K562 (cell line): ENCODE results near the gene PRDM12.

Experiments used
- LARP7 ChIP-seq: fragments of 450-650 bp; IDR thresholded peaks from 2 replicates; pipeline ENCODE4 v1.6.1; 2016
- STAT5B ChIP-seq: fragments of 250-450 bp; sonication (Bioruptor Pico); IDR thresholded peaks from 2 replicates; pipeline ENCODE4 v1.8.0; 2021; ENCODE audit warnings: mild to moderate bottlenecking, inconsistent platforms
- ZNF318 ChIP-seq, 2 experiments: fragments of 450-650 bp; IDR thresholded peaks; 2 replicates each; pipeline ENCODE4 v1.6.1; 2016; ENCODE audit warnings: mild to moderate bottlenecking in 2 of 2, borderline replicate concordance in 1 of 2, low read depth in 1 of 2, moderate library complexity in 1 of 2

DNA sequence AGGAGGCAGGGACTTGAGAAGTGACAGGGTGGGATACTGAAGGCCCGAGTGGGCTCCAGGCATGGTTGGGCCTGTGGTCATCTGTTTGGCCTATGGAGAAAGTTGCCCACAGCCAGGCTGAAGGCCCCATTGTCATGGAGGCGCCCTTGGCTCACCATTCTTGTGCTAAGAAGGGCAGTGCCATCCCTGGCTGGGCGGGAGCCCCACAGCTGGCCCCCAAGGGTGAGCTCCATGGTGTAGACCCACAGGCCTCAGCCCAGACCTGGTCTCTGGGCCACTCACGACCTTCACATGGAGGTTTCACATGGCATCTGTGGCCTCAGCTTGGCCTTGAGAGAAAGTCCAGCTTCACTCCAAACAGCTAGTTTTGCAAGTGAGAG, 34.3 kb upstream of the PRDM12 start:
- TF ChIP-seq ZNF318 (IDR thresholded peaks at IDR 0.05; ENCODE audit: borderline replicate concordance in 1 of 2, low read depth in 1 of 2) (no peak), LARP7 (no peak), STAT5B (no peak)
